Ascending aorta (tissue), 2 donors: Measurements from ENCODE around the gene LDLRAP1. TPM values are rescaled to one million over a fixed set of nuclear protein-coding genes. Genes with fewer than 3 reads are reported as not detected.

ENCODE experiments used
- DNase-seq, 2 donors: peaks; one replicate each; pipeline ENCODE4 v3.0.0-alpha.2; 2019; ENCODE audit warnings: low spot score in 2 of 2
- H3K27ac ChIP-seq, 2 donors: fragments of 200-600 bp; sonication (generic); one replicate each; pipeline ENCODE4 v1.5.1; 2016 to 2017; ENCODE audit warnings: mild to moderate bottlenecking in 1 of 2
- H3K27me3 ChIP-seq: fragments of 200-600 bp; sonication (generic); one replicate; pipeline ENCODE4 v1.5.1; 2017
- H3K36me3 ChIP-seq, 2 donors: fragments of 200-600 bp; sonication (generic); one replicate each; pipeline ENCODE4 v1.5.1; 2016
- H3K4me1 ChIP-seq, 2 donors: fragments of 200-600 bp; sonication (generic); one replicate each; pipeline ENCODE4 v1.5.1; 2016 to 2017; ENCODE audit warnings: mild to moderate bottlenecking in 1 of 2
- H3K4me3 ChIP-seq, 2 donors: fragments of 200-600 bp; sonication (generic); one replicate each; pipeline ENCODE4 v1.5.1; 2016 to 2017; ENCODE audit warnings: mild to moderate bottlenecking in 1 of 2
- H3K9me3 ChIP-seq, 2 donors: fragments of 200-600 bp; sonication (generic); one replicate each; pipeline ENCODE4 v1.5.1; 2016
- CTCF ChIP-seq, 3 experiments: fragments of 200-600 bp in 2 of 3; fragments of 450-650 bp in 1 of 3; sonication (generic) in 2 of 3; IDR thresholded peaks; one replicate each; pipeline ENCODE4 v1.5.1; 2016 to 2019; ENCODE audit warnings: antibody characterized with exemption in 3 of 3, mild to moderate bottlenecking in 1 of 3, moderate library complexity in 1 of 3
- intact Hi-C: fragments of 100-400 bp; cut with DNase I; formaldehyde crosslinking; loops from one replicate; pipeline ENCODE4 v1.15.1; 2023
- total RNA-seq: library from RNA; depleted of rRNA; stranded (reverse); fragments of >200 nt; gene quantifications from one replicate; pipeline ENCODE4 v1.1.0, GENCODE V29; 2016

LDLRAP1 gene
- total RNA-seq, 1 donor from 2014 or later: 75.4 TPM

GRCh38 chr1:25546193-25546592 lies 2.8 kb downstream of the LDLRAP1 start:
- DNase-seq: no peak
- no peaks in the 10 kb centered on the region for H3K36me3 ChIP-seq
- H3K27ac ChIP-seq: peak overlapping the region; percentile 90 to 93
- TF ChIP-seq CTCF (IDR thresholded peaks at IDR 0.05): no peak
- no peaks in the 10 kb centered on the region for H3K27me3 ChIP-seq
- intact Hi-C loops: loop anchor here (10.0 kb wide), 1 partner anchor 301 kb away; the partner anchor contains the start of gene RSRP1
- no peaks in the 10 kb centered on the region for H3K9me3 ChIP-seq
- H3K4me1 ChIP-seq: peaks cover 25 to 51% of the 10 kb centered on the region in 2 donors
- no peak overlapping the region for H3K4me3 ChIP-seq

DNA sequence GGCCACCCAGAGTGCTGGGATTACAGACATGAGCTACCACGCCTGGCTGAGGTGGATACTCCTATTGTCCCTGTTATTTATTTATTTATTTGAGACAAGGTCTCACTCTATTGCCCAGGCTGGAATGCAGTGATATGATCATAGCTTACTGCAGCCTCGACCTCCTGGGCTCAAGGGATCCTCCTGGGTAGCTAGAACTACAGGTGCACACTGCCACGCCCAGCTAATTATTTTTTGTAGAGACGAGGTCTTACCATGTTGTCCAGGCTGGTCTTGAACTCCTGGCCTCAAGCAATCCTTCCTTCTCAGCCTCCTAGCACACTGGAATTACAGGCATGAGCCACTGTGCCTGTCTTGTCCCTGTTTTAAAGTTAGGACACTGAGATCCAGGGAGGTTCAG lies 5.2 kb downstream of the LDLRAP1 start:
- no peaks in the 10 kb centered on the region for H3K36me3 ChIP-seq

GRCh38 chr1:25549273-25550154 lies 6.1 kb downstream of the LDLRAP1 start:
- intact Hi-C loops: loop anchor here (10.0 kb wide), 1 partner anchor 305 kb away; the partner anchor contains the start of gene RSRP1
- no peaks in the 10 kb centered on the region for H3K27me3 ChIP-seq
- H3K9me3 ChIP-seq: no peaks in the 10 kb centered on the region
- peaks cover 0 to under 1% of the 10 kb centered on the region in 2 donors for H3K36me3 ChIP-seq
- peaks cover 16 to 71% of the 10 kb centered on the region in 2 donors for H3K4me1 ChIP-seq
- no peak for TF ChIP-seq CTCF (IDR thresholded peaks at IDR 0.05)
- peak overlapping the region; percentile 16 to 23 for H3K4me3 ChIP-seq
- H3K27ac ChIP-seq: peak overlapping the region; percentile 86 to 89
- DNase-seq: peak; percentile 31 to 80

More for the DNA sequence above, 5.2 kb downstream of the LDLRAP1 start:
- intact Hi-C loops: loop anchor here (10.0 kb wide), 1 partner anchor 304 kb away; the partner anchor contains the start of gene RSRP1
- Histone ChIP-seq H3K4me3 (no peak overlapping the region), H3K27ac (peak overlapping the region; percentile 86 to 89), H3K27me3 (no peaks in the 10 kb centered on the region), H3K4me1 (peaks cover 22 to 62% of the 10 kb centered on the region in 2 donors), H3K9me3 (no peaks in the 10 kb centered on the region)
- no peak for DNase-seq
- no peak for TF ChIP-seq CTCF (IDR thresholded peaks at IDR 0.05)

- H3K4me1 ChIP-seq: peaks cover 18 to 73% of the 10 kb centered on the region in 2 donors
- H3K4me3 ChIP-seq: no peak overlapping the region
- no peak for TF ChIP-seq CTCF (IDR thresholded peaks at IDR 0.05)
- no peaks in the 10 kb centered on the region for H3K27me3 ChIP-seq
- no peaks in the 10 kb centered on the region for H3K9me3 ChIP-seq
- intact Hi-C loops: no loop called here
- peak overlapping the region; percentile 86 to 89 for H3K27ac ChIP-seq
- DNase-seq: no peak
- H3K36me3 ChIP-seq: peaks cover 0 to 7% of the 10 kb centered on the region in 2 donors
These were observed 6.7 kb downstream of the LDLRAP1 start for GRCh38 chr1:25550155-25550506.

- intact Hi-C loops: no loop called here
- Histone ChIP-seq H3K27me3 (no peaks in the 10 kb centered on the region), H3K9me3 (no peaks in the 10 kb centered on the region), H3K36me3 (peaks cover 0 to 13% of the 10 kb centered on the region in 2 donors), H3K4me3 (no peak overlapping the region), H3K4me1 (peaks cover 18 to 72% of the 10 kb centered on the region in 2 donors), H3K27ac (peak overlapping the region; percentile 86 to 89)
- no peak for DNase-seq
- TF ChIP-seq CTCF (IDR thresholded peaks at IDR 0.05): no peak
These were observed 7.4 kb downstream of the LDLRAP1 start for GRCh38 chr1:25550683-25551310.
